ENCODE results near the gene ATOSA. TPM values are rescaled to one million over a fixed set of nuclear protein-coding genes. Genes with fewer than 3 reads are reported as not detected.

ATOSA gene
- total and polyA plus RNA-seq, 2 of the 13 experiments (the other 11 are each of a cell fraction or from before 2014, with no cell fraction given), result 6.6 to 16.3 TPM

- TF ChIP-seq ZBTB40 (IDR thresholded peaks at IDR 0.05) (no peak), ZBTB40 (CRISPR knock-in tag; IDR thresholded peaks at IDR 0.05) (peak; percentile 18; the same call in 1 of the 2 replicates), GABPA (IDR thresholded peaks at IDR 0.05; ENCODE audit: low read depth, low read length) (peak; percentile 42), GABPA (CRISPR knock-in tag; IDR thresholded peaks at IDR 0.05; ENCODE audit: low read depth) (peak; percentile 64), ZNF362 (CRISPR knock-in tag; IDR thresholded peaks at IDR 0.05; ENCODE audit: borderline replicate concordance) (no peak), AGO1 (IDR thresholded peaks at IDR 0.05; ENCODE audit: low read depth, low read length, poor library complexity, severe bottlenecking) (peak; percentile 69), MED13 (CRISPR knock-in tag; IDR thresholded peaks at IDR 0.05) (no peak), FOXP1 (IDR thresholded peaks at IDR 0.05) (no peak), FOXP1 (CRISPR knock-in tag; IDR thresholded peaks at IDR 0.05) (0 out of 2 replicates have a peak, but pooled peaks have one; percentile 33), ZBTB10 (CRISPR knock-in tag; IDR thresholded peaks at IDR 0.05; ENCODE audit: borderline replicate concordance) (peak; percentile 68; the same call in 1 of the 2 replicates), SOX6 (IDR thresholded peaks at IDR 0.05) (no peak), SOX6 (CRISPR knock-in tag; IDR thresholded peaks at IDR 0.05) (peak; percentile 26; the same call in 1 of the 2 replicates), HNF4A (CRISPR knock-in tag; IDR thresholded peaks at IDR 0.05) (peak; percentile 28; the same call in 1 of the 2 replicates), ZNF772 (CRISPR knock-in tag; IDR thresholded peaks at IDR 0.05) (no peak), WIZ (CRISPR knock-in tag; IDR thresholded peaks at IDR 0.05) (no peak), GATAD2A (CRISPR knock-in tag; IDR thresholded peaks at IDR 0.05) (0 out of 2 replicates have a peak, but pooled peaks have one; percentile 19), JUN (CRISPR knock-in tag; IDR thresholded peaks at IDR 0.05) (no peak), KLF12 (CRISPR knock-in tag; IDR thresholded peaks at IDR 0.05; ENCODE audit: borderline replicate concordance) (peak; percentile 7; the same call in 1 of the 2 replicates)
Measured at GRCh38 chr15:52678468-52679231, 538 bp downstream of the ATOSA start (continued).

All from HepG2 (cell line).